SK-N-SH treated with all-trans-retinoic acid at 6 μM for 48 hours (cell line): Measurements from ENCODE around the gene ATP2A2.

Experiments
- CSRNP3 ChIP-seq: fragments of 250-450 bp; sonication (Bioruptor Pico); IDR thresholded peaks from 2 replicates; pipeline ENCODE4 v1.5.1; 2021; ENCODE audit warnings: mild to moderate bottlenecking, moderate library complexity
- GLIS3 ChIP-seq: fragments of 250-450 bp; sonication (Bioruptor Pico); IDR thresholded peaks from 2 replicates; pipeline ENCODE4 v1.5.0; 2020; ENCODE audit warnings: mild to moderate bottlenecking, moderate library complexity
- OSR1 ChIP-seq: fragments of 250-450 bp; sonication (Bioruptor Pico); IDR thresholded peaks from 2 replicates; pipeline ENCODE4 v1.8.0; 2022; ENCODE audit warnings: moderate library complexity, mild to moderate bottlenecking, inconsistent platforms

GRCh38 chr12:110266381-110266960 is 14.6 kb upstream of the ATP2A2 start:
- TF ChIP-seq OSR1 (CRISPR knock-in tag) = no peak
- TF ChIP-seq CSRNP3 = no peak
- no peak for TF ChIP-seq GLIS3 (CRISPR knock-in tag)
